ENCODE measurements around the gene MAJIN. TPM values are rescaled to one million over a fixed set of nuclear protein-coding genes. Genes with fewer than 3 reads are reported as not detected.

Gene MAJIN
- total and polyA plus RNA-seq, 9 of the 15 experiments (the other 6 are each of a cell fraction or from before 2014, with no cell fraction given): 0.17 to 0.83 (median 0.24) TPM; not detected in 2

- Histone ChIP-seq H3K9me1 (ENCODE audit: control insufficient read depth, insufficient read depth, low read length) (no peaks in the 10 kb centered on the region), H3K4me1 (replicated peaks in 1 of 2; ENCODE audit: control insufficient read depth in 2 of 2, insufficient read depth in 2 of 2, low read length in 2 of 2) (peaks cover 2 to 36% of the 10 kb centered on the region in 2 experiments; a peak in 4 of 5 replicates), H3K79me2 (ENCODE audit: control insufficient read depth, insufficient read depth, low read length) (no peaks in the 10 kb centered on the region), H4K20me1 (replicated peaks; ENCODE audit: control insufficient read depth, insufficient read depth, low read length) (no peaks in the 10 kb centered on the region; the same call in 1 of the 2 replicates), H3K36me3 (ENCODE audit: control insufficient read depth, insufficient read depth, low read length) (peaks cover 7% of the 10 kb centered on the region; the same call in 1 of the 3 replicates), H3K4me3 (no peak overlapping the region), H3K27ac (ENCODE audit: extremely low read depth, low read depth, low read length) (no peak overlapping the region), H2AFZ (ENCODE audit: low read depth, low read length) (no peak overlapping the region), H3K27me3 (ENCODE audit: control insufficient read depth in 2 of 2, insufficient read depth in 2 of 2, low read length in 2 of 2) (no peaks in the 10 kb centered on the region), H3K9ac (ENCODE audit: insufficient read depth in 1 of 2, low read depth in 2 of 2, low read length in 2 of 2) (no peak overlapping the region), H3K9me3 (replicated peaks; ENCODE audit: control insufficient read depth, insufficient read depth, low read depth, low read length) (no peaks in the 10 kb centered on the region), H3K4me2 (ENCODE audit: insufficient read depth, low read length) (no peak overlapping the region)
- WGBS (ENCODE audit: insufficient coverage, low coverage, missing lambda C conversion rate): 93% methylated on average over 5 of the region's 6 CpGs
- FAIRE-seq (no peak), DNase-seq (ENCODE audit: extremely low read depth in 1 of 4, low spot score in 3 of 4) (no peak), ATAC-seq (no peak)
- no TSS peak for BruUV-seq (replicated peaks)
- TF ChIP-seq ZNF444 (CRISPR knock-in tag; IDR thresholded peaks at IDR 0.05): no peak
- CTCF ChIA-PET (ENCODE audit: low intra/inter-chr PET ratio): no interaction called here
- POLR2A ChIA-PET: interaction anchor here (0.6 to 1.4 kb wide), 2 partner anchors 12 to 960 kb away, joined by 4 read pairs; partner anchors contain the start of gene CCDC85B
- in situ Hi-C loops (cut with MboI): no loop called here
- intact Hi-C loops (cut with micrococcal nuclease): no loop called here
Measured at GRCh38 chr11:64930340-64930739, 41.6 kb downstream of the MAJIN start.

DNA sequence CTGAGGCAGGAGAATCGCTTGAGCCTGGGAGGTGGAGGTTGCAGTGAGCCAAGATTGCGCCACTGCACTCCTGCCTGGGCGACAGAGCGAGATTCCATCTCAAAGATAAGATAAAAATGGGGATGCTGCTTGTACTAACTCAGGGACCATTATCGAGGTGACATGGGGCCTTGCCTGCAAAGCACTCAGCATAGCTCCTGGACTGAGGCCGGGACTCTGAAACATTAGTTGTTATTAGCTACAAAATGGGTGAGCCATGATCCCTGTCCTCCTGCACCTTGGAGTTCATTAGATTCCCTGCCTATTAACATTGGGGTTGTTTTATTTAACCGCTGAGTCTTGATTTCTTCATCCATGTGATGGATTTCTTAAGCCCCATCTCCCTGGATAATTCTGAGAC is 42.3 kb downstream of the MAJIN start:
- no peak for TF ChIP-seq LARP7 (IDR thresholded peaks at IDR 0.05)
- TF ChIP-seq CEBPB (tag; IDR thresholded peaks at IDR 0.05): peak; percentile 31; the same call in 1 of the 2 replicates
- ChIA-PET POLR2A (interaction anchor here (0.6 to 1.4 kb wide), 4 partner anchors 13 to 961 kb away, joined by 3 to 4 read pairs (median 4); partner anchors contain the start of gene CCDC85B), CTCF (ENCODE audit: low intra/inter-chr PET ratio) (no interaction called here)
- H2AFZ ChIP-seq (ENCODE audit: low read depth, low read length): no peak overlapping the region
- no peaks in the 10 kb centered on the region for H3K27me3 ChIP-seq (ENCODE audit: control insufficient read depth in 2 of 2, insufficient read depth in 2 of 2, low read length in 2 of 2)
- BruUV-seq (replicated peaks): no TSS peak
- H3K27ac ChIP-seq (ENCODE audit: extremely low read depth, low read depth, low read length): no peak overlapping the region
- no peak overlapping the region for H3K4me3 ChIP-seq
- no peak for ATAC-seq
- no peak overlapping the region for H3K4me2 ChIP-seq (ENCODE audit: insufficient read depth, low read length)
- H3K9me1 ChIP-seq (ENCODE audit: control insufficient read depth, insufficient read depth, low read length): no peaks in the 10 kb centered on the region
- intact Hi-C loops (cut with micrococcal nuclease): no loop called here
- no peak for DNase-seq (ENCODE audit: extremely low read depth in 1 of 4, low spot score in 3 of 4)
- peaks cover 7% of the 10 kb centered on the region; the same call in 1 of the 3 replicates for H3K36me3 ChIP-seq (ENCODE audit: control insufficient read depth, insufficient read depth, low read length)
- no peaks in the 10 kb centered on the region; the same call in 1 of the 2 replicates for H4K20me1 ChIP-seq (replicated peaks; ENCODE audit: control insufficient read depth, insufficient read depth, low read length)
- in situ Hi-C loops (cut with MboI): no loop called here
- H3K9me3 ChIP-seq (replicated peaks; ENCODE audit: control insufficient read depth, insufficient read depth, low read depth, low read length): no peaks in the 10 kb centered on the region
- H3K79me2 ChIP-seq (ENCODE audit: control insufficient read depth, insufficient read depth, low read length): no peaks in the 10 kb centered on the region
- 51% methylated on average over 7 of the region's 7 CpGs for WGBS (ENCODE audit: insufficient coverage, low coverage, missing lambda C conversion rate)
- no peak for FAIRE-seq
- no peak overlapping the region for H3K9ac ChIP-seq (ENCODE audit: insufficient read depth in 1 of 2, low read depth in 2 of 2, low read length in 2 of 2)
- peaks cover 6 to 36% of the 10 kb centered on the region in 2 experiments; a peak in 4 of 5 replicates for H3K4me1 ChIP-seq (replicated peaks in 1 of 2; ENCODE audit: control insufficient read depth in 2 of 2, insufficient read depth in 2 of 2, low read length in 2 of 2)

Data from K562 (cell line).